Ishikawa (cell line): ENCODE data around the gene NOL9.

Experiments used
- CEBPB ChIP-seq: IDR thresholded peaks from 2 replicates; pipeline ENCODE4 v1.6.1; 2012
- CREB1 ChIP-seq: IDR thresholded peaks from 2 replicates; pipeline ENCODE4 v1.6.1; 2012; ENCODE audit warnings: low read depth
- EGR1 ChIP-seq: IDR thresholded peaks from 2 replicates; pipeline ENCODE4 v1.6.1; 2012
- EP300 ChIP-seq: IDR thresholded peaks from 2 replicates; pipeline ENCODE4 v1.6.1; 2012; ENCODE audit warnings: borderline replicate concordance
- FOXM1 ChIP-seq: IDR thresholded peaks from 2 replicates; pipeline ENCODE4 v1.6.1; 2012; ENCODE audit warnings: low read depth, borderline replicate concordance
- NFIC ChIP-seq: IDR thresholded peaks from 2 replicates; pipeline ENCODE4 v1.6.1; 2012
- RAD21 ChIP-seq: IDR thresholded peaks from 2 replicates; pipeline ENCODE4 v1.6.1; 2012; ENCODE audit warnings: low read depth
- TAF1 ChIP-seq: IDR thresholded peaks from 2 replicates; pipeline ENCODE4 v1.6.1; 2012; ENCODE audit warnings: low read depth, mild to moderate bottlenecking
- TCF12 ChIP-seq: IDR thresholded peaks from 2 replicates; pipeline ENCODE4 v1.6.1; 2012; ENCODE audit warnings: low read depth
- TEAD4 ChIP-seq: IDR thresholded peaks from 2 replicates; pipeline ENCODE4 v1.6.1; 2012
- USF1 ChIP-seq: IDR thresholded peaks from 2 replicates; pipeline ENCODE4 v1.6.1; 2012
- YY1 ChIP-seq: IDR thresholded peaks from 2 replicates; pipeline ENCODE4 v1.6.1; 2012; ENCODE audit warnings: low read depth
- ZBTB7A ChIP-seq: IDR thresholded peaks from 2 replicates; pipeline ENCODE4 v1.6.1; 2012; ENCODE audit warnings: low read depth
- TF ChIP-seq, protein P1 (sequence below): IDR thresholded peaks from 2 replicates; pipeline ENCODE4 v1.6.1; 2012; ENCODE audit warnings: low read depth, mild to moderate bottlenecking
- TF ChIP-seq, protein P2 (sequence below): IDR thresholded peaks from 2 replicates; pipeline ENCODE4 v1.6.1; 2012

The NOL9 gene

GRCh38 chr1:6503884-6504602 is 50.3 kb downstream of the NOL9 start:
- TF ChIP-seq EGR1 (no peak), RAD21 (no peak), FOXM1 (no peak), ZBTB7A (no peak), CEBPB (no peak), CREB1 (no peak), TEAD4 (no peak), EP300 (no peak), TAF1 (no peak), NFIC (no peak), TCF12 (no peak), USF1 (no peak), YY1 (no peak)
- TF ChIP-seq, protein P1, sequence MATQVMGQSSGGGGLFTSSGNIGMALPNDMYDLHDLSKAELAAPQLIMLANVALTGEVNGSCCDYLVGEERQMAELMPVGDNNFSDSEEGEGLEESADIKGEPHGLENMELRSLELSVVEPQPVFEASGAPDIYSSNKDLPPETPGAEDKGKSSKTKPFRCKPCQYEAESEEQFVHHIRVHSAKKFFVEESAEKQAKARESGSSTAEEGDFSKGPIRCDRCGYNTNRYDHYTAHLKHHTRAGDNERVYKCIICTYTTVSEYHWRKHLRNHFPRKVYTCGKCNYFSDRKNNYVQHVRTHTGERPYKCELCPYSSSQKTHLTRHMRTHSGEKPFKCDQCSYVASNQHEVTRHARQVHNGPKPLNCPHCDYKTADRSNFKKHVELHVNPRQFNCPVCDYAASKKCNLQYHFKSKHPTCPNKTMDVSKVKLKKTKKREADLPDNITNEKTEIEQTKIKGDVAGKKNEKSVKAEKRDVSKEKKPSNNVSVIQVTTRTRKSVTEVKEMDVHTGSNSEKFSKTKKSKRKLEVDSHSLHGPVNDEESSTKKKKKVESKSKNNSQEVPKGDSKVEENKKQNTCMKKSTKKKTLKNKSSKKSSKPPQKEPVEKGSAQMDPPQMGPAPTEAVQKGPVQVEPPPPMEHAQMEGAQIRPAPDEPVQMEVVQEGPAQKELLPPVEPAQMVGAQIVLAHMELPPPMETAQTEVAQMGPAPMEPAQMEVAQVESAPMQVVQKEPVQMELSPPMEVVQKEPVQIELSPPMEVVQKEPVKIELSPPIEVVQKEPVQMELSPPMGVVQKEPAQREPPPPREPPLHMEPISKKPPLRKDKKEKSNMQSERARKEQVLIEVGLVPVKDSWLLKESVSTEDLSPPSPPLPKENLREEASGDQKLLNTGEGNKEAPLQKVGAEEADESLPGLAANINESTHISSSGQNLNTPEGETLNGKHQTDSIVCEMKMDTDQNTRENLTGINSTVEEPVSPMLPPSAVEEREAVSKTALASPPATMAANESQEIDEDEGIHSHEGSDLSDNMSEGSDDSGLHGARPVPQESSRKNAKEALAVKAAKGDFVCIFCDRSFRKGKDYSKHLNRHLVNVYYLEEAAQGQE = no peak
- TF ChIP-seq, protein P2, sequence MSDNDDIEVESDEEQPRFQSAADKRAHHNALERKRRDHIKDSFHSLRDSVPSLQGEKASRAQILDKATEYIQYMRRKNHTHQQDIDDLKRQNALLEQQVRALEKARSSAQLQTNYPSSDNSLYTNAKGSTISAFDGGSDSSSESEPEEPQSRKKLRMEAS = no peak

GRCh38 chr1:6502000-6502891 is 52.1 kb downstream of the NOL9 start:
- TF ChIP-seq NFIC = 0 out of 2 replicates have a peak, but pooled peaks have one; percentile 25
- TF ChIP-seq, protein P1 = no peak

DNA sequence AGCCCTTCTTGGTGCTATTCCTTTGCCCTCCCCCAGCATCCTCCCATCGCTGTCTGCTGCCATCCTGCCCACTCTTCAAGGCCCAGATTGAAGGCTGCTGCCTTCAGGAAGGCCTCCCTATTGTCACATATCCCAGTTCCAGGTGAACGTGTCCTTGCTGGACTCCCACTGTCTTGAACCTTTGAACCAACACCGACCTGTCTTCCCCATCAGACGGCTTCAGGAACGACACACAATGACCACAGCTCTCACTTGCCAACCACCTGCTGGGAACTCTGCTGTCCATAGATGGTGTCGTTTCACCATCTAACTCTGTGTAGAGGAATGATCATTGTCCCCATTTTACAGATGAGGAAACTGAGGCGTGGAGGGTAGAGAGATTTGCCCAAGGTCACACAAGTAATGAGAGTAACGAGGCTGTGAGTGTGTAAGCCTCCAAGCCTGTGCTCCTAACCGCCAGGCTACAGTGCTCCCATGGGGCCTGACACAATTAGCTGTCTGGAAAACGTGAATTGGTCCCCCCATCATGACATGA is 53.0 kb downstream of the NOL9 start:
- TF ChIP-seq USF1 (no peak), YY1 (no peak), NFIC (no peak), TCF12 (no peak), RAD21 (no peak), TAF1 (no peak), TEAD4 (no peak), CEBPB (no peak), EP300 (no peak), CREB1 (no peak), ZBTB7A (no peak), EGR1 (no peak), FOXM1 (no peak)
- TF ChIP-seq, protein P2 = no peak
- TF ChIP-seq, protein P1 = no peak
